Type B pancreatic cell (in vitro differentiated cells): ENCODE results near the gene OTOP1. TPM values are rescaled to one million over a fixed set of nuclear protein-coding genes. Genes with fewer than 3 reads are reported as not detected.
"Not testable (repeated sequence)": the region's sequence is repeated elsewhere in the genome, so short reads cannot be mapped to it uniquely, and the experiment has no call there.

ENCODE experiments used
- DNase-seq: peaks from one replicate; pipeline ENCODE4 v3.0.0; 2021; ENCODE audit warnings: mixed read lengths; ENCODE audit not compliant: unreplicated experiment; ENCODE audit errors: extremely low spot score
- H3K27ac Mint-ChIP-seq: 2 replicates; pipeline ENCODE4 v1.8.0; 2021; ENCODE audit warnings: mild to moderate bottlenecking, mixed read lengths
- H3K27me3 Mint-ChIP-seq: 2 replicates; pipeline ENCODE4 v1.8.0; 2021; ENCODE audit warnings: mixed read lengths
- H3K36me3 Mint-ChIP-seq: 2 replicates; pipeline ENCODE4 v1.8.0; 2021; ENCODE audit warnings: mixed read lengths
- H3K4me1 Mint-ChIP-seq: one replicate; pipeline ENCODE4 v1.8.0; 2021; ENCODE audit warnings: mixed read lengths; ENCODE audit not compliant: unreplicated experiment
- H3K4me3 Mint-ChIP-seq: 2 replicates; pipeline ENCODE4 v1.8.0; 2021; ENCODE audit warnings: mild to moderate bottlenecking, mixed read lengths
- H3K9me3 Mint-ChIP-seq: 2 replicates; pipeline ENCODE4 v1.8.0; 2021; ENCODE audit warnings: mixed read lengths
- CTCF ChIP-seq: fragments of 200-600 bp; sonication (generic); conservative IDR thresholded peaks from 2 replicates; pipeline ENCODE4 v1.5.0; 2021; ENCODE audit warnings: antibody characterized with exemption, mild to moderate bottlenecking
- total RNA-seq: library from RNA; stranded (reverse); gene quantifications from 2 replicates; pipeline ENCODE4 v1.2.1, GENCODE V29; 2021; ENCODE audit warnings: low replicate concordance

The OTOP1 gene
- total RNA-seq, 1 donor from 2014 or later, result not detected

GRCh38 chr4:4185528-4185927 lies 41.2 kb downstream of the OTOP1 start:
- no peak for TF ChIP-seq CTCF
- Mint-ChIP-seq H3K36me3 (no peaks in the 10 kb centered on the region), H3K27me3 (peaks cover 26% of the 10 kb centered on the region), H3K4me3 (no peak overlapping the region), H3K9me3 (peaks cover 3% of the 10 kb centered on the region), H3K27ac (no peak overlapping the region), H3K4me1 (no peaks in the 10 kb centered on the region)
- DNase-seq, result no peak

DNA sequence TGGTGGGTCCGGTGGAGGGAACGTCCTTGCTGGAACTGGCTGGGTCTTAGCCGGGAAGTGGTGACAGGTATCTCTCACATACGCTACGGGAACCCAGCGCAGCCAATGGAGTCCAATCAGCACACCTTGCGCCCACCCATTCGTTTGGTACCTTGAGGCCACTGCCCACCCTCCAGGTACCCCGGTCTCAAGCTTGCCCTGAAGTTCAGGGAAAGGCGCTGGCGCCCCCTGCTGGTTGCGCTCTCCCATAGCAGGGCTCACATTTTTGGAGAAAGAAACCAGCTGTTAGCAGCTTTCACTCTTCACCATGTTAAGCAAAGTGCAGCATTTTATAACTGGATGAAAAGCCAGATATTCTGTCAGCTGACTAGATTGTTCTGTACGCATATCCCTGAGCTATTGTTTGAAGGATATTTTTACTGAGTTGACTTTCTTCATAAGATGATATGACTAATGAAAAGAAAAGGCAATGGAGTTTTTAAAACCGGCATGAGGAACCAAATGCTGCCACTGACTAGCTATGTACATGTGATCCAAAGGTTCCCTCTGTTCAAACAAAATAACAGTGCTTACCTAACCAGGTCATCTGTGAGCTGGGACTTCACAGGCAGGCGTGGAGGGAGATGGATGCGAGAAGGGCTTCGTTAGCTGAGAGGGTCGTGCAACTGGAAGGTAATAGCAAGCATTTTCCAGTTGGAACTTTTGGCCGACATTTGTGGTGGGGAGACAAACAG lies 43.7 kb downstream of the OTOP1 start:
- no peak overlapping the region for H3K4me3 Mint-ChIP-seq
- peaks cover 29% of the 10 kb centered on the region for H3K27me3 Mint-ChIP-seq
- peaks cover 3% of the 10 kb centered on the region for H3K9me3 Mint-ChIP-seq
- peak; percentile 85 for TF ChIP-seq CTCF
- H3K27ac Mint-ChIP-seq, result no peak overlapping the region
- no peaks in the 10 kb centered on the region for H3K4me1 Mint-ChIP-seq
- no peaks in the 10 kb centered on the region for H3K36me3 Mint-ChIP-seq
- DNase-seq, result no peak

DNA sequence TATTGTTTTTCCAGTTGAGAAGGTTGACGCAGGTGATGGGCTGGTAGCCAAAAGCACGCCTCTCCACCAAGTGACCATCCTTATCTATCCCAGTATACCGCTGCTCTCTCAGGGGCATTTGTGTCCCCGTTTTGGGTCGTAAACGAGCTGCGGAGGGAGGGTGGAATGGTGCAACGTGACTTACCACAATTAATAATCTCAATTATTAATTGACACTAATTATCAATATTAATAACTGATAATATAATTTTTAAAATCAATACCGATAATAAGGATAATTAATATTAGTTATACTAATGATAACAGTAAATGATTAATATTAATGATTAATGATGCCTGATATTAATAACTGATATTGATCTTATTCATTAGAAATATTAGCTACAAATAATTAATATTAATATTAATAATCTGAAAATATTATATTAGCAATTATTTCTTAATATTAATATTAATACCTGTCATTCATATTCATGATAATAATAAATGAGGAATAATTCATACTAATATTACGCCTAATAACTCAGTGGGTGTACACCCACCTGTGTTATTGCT lies 56.1 kb downstream of the OTOP1 start:
- no peak for TF ChIP-seq CTCF
- H3K4me1 Mint-ChIP-seq, result no peaks in the 10 kb centered on the region
- no peak for DNase-seq

GRCh38 chr4:4167981-4168780 lies 58.5 kb downstream of the OTOP1 start:
- not testable (repeated sequence) for H3K36me3 Mint-ChIP-seq, H3K4me1 Mint-ChIP-seq, H3K4me3 Mint-ChIP-seq, H3K27me3 Mint-ChIP-seq, H3K9me3 Mint-ChIP-seq, H3K27ac Mint-ChIP-seq, DNase-seq

More for the DNA sequence above, 56.1 kb downstream of the OTOP1 start:
- peaks cover 23% of the 10 kb centered on the region for H3K27me3 Mint-ChIP-seq
- H3K4me3 Mint-ChIP-seq, result no peak overlapping the region
- H3K36me3 Mint-ChIP-seq, result no peaks in the 10 kb centered on the region
- no peak overlapping the region for H3K27ac Mint-ChIP-seq
- H3K9me3 Mint-ChIP-seq, result no peaks in the 10 kb centered on the region

DNA sequence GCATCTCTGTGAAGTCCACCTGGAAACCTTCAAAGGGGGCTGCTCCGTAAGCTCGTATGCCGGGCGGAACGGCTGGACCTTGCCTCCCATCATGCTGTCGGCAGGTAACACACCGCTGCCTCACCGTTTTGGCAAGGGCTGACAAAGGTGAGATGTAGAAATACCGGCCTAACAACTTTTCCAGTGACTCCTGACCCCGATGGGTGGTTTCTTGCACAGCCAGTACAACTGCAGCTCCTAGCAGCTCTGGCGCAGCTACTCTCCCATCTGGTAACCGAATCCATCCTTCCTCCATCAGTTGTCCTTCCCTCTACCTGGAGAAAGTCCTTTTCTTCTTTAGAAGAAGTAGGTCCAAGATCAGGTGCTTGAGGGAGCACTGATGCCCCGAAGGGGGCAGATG lies 59.7 kb downstream of the OTOP1 start:
- not testable (repeated sequence) for H3K27ac Mint-ChIP-seq, H3K36me3 Mint-ChIP-seq, H3K27me3 Mint-ChIP-seq, DNase-seq, H3K4me3 Mint-ChIP-seq, H3K4me1 Mint-ChIP-seq, H3K9me3 Mint-ChIP-seq

- H3K4me3 Mint-ChIP-seq, H3K27ac Mint-ChIP-seq, H3K36me3 Mint-ChIP-seq, H3K4me1 Mint-ChIP-seq, H3K27me3 Mint-ChIP-seq, H3K9me3 Mint-ChIP-seq, DNase-seq: not testable (repeated sequence)
Measured at GRCh38 chr4:4165701-4166392, 60.9 kb downstream of the OTOP1 start.

DNA sequence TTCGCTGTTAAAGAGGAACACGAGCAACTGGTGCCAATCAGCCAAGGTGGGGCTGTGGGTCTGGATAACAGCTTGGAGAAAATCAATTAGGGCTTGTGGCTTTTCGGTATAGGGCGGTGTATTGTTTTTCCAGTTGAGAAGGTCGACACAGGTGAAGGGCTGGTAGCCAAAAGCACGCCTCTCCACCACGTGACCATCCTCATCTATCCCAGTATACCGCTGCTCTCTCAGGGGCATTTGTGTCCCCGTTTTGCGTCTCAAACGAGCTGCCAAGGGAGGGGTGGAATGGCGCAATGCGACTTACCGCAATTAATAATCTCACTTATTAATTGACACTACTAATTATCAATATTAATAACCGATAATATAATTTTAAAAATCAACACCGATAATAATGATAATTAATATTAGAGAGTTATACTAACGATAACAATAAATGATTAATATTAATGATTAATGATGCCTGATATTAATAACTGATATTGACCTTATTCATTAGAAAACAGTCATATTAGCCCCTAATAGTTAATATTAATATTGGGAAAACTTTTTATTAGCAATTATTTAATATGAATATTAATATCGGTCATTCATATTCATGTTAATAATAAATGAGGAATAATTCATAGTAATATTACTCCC lies 62.1 kb downstream of the OTOP1 start:
- H3K27ac Mint-ChIP-seq, H3K36me3 Mint-ChIP-seq, H3K4me3 Mint-ChIP-seq, H3K27me3 Mint-ChIP-seq, H3K9me3 Mint-ChIP-seq, H3K4me1 Mint-ChIP-seq, DNase-seq: not testable (repeated sequence)

- not testable (repeated sequence) for H3K9me3 Mint-ChIP-seq, H3K27me3 Mint-ChIP-seq, H3K4me1 Mint-ChIP-seq, H3K4me3 Mint-ChIP-seq, H3K27ac Mint-ChIP-seq, DNase-seq, H3K36me3 Mint-ChIP-seq
Measured at GRCh38 chr4:4162186-4162585, 64.5 kb downstream of the OTOP1 start.

- not testable (repeated sequence) for H3K27ac Mint-ChIP-seq, H3K9me3 Mint-ChIP-seq
Measured at GRCh38 chr4:4160956-4161665, 65.6 kb downstream of the OTOP1 start.

More at GRCh38 chr4:4160956-4161665, 65.6 kb downstream of the OTOP1 start:
- not testable (repeated sequence) for H3K36me3 Mint-ChIP-seq, H3K4me3 Mint-ChIP-seq, DNase-seq, H3K4me1 Mint-ChIP-seq, H3K27me3 Mint-ChIP-seq
